ENCODE data around the gene NDST1. TPM values are rescaled to one million over a fixed set of nuclear protein-coding genes. Genes with fewer than 3 reads are reported as not detected.

The NDST1 gene
- total and polyA plus RNA-seq, 2 donors (not counting 3 experiments of a cell fraction or from before 2014, with no cell fraction given), result 38.6 to 102 TPM

- H3K27me3 ChIP-seq (ENCODE audit: control insufficient read depth in 2 of 2, insufficient read depth in 2 of 2, low read length in 2 of 2), result no peaks in the 10 kb centered on the region
- no peak overlapping the region for H3K27ac ChIP-seq (ENCODE audit: insufficient read depth, low read depth, low read length)
- H3K79me2 ChIP-seq (ENCODE audit: control insufficient read depth, insufficient read depth, low read length), result peaks cover 48% of the 10 kb centered on the region
- intact Hi-C loops (cut with micrococcal nuclease), result loop anchor here (1.0 to 2.0 kb wide), 4 partner anchors 11 to 58 kb away; no protein-coding TSS in a partner anchor
- peak overlapping the region; percentile 80 for H3K4me2 ChIP-seq (ENCODE audit: insufficient read depth, low read length)
- FAIRE-seq, result peak; percentile 72
- peak; percentile 20 for TF ChIP-seq POLR2AphosphoS5 (IDR thresholded peaks at IDR 0.05; ENCODE audit: insufficient read depth, low read depth, low read length)
- TF ChIP-seq EZH2 (IDR thresholded peaks at IDR 0.05; ENCODE audit: borderline replicate concordance, low read depth, low read length, severe bottlenecking), result no peak
- H2AFZ ChIP-seq (ENCODE audit: low read depth, low read length), result peak overlapping the region; percentile 34
- peak; percentile 66 for DNase-seq (ENCODE audit: low read depth, low spot score)
- peak overlapping the region; percentile 62 for H3K9ac ChIP-seq (replicated peaks; ENCODE audit: extremely low read depth, insufficient read depth, low read length)
- peak overlapping the region; percentile 60 to 97 (median 88) for H3K4me3 ChIP-seq (replicated peaks in 1 of 3; ENCODE audit: insufficient read depth in 1 of 3, low read depth in 1 of 3, low read length in 3 of 3)
- H3K9me1 ChIP-seq (replicated peaks; ENCODE audit: control insufficient read depth, extremely low read depth, insufficient read depth, low read length), result no peaks in the 10 kb centered on the region
- H3K4me1 ChIP-seq (ENCODE audit: control insufficient read depth, extremely low read depth, insufficient read depth, low read length), result peaks cover 39% of the 10 kb centered on the region
- H3K36me3 ChIP-seq (ENCODE audit: control insufficient read depth in 2 of 2, extremely low read depth in 1 of 2, insufficient read depth in 2 of 2, low read length in 2 of 2), result no peaks in the 10 kb centered on the region
- no TSS peak for BruUV-seq (replicated peaks)
- no peaks in the 10 kb centered on the region for H4K20me1 ChIP-seq (replicated peaks; ENCODE audit: control insufficient read depth, extremely low read depth, insufficient read depth, low read length)
- CTCF ChIA-PET, result interaction anchor here (0.6 to 1.6 kb wide), 12 partner anchors 10 to 58 kb away, joined by 3 to 9 read pairs (median 4); no protein-coding TSS in a partner anchor
- POLR2A ChIA-PET, result interaction anchor here (0.6 to 1.2 kb wide), 3 partner anchors 9 to 36 kb away, joined by 3 read pairs; no protein-coding TSS in a partner anchor
- dilution Hi-C loops (cut with MboI; ENCODE audit: extremely low pct_ligation_motif_present, low sequenced_read_pairs), result no loop called here
- no peaks in the 10 kb centered on the region for H3K9me3 ChIP-seq (replicated peaks; ENCODE audit: control insufficient read depth, insufficient read depth, low read length)
These were observed 21.3 kb upstream of the NDST1 start for GRCh38 chr5:150486402-150487198.

- H3K9ac ChIP-seq (replicated peaks; ENCODE audit: extremely low read depth, insufficient read depth, low read length), result peak overlapping the region; percentile 62
- H3K4me1 ChIP-seq (ENCODE audit: control insufficient read depth, extremely low read depth, insufficient read depth, low read length), result peaks cover 43% of the 10 kb centered on the region
- peaks cover 55% of the 10 kb centered on the region for H3K79me2 ChIP-seq (ENCODE audit: control insufficient read depth, insufficient read depth, low read length)
- H3K27ac ChIP-seq (ENCODE audit: insufficient read depth, low read depth, low read length), result no peak overlapping the region
- H3K4me2 ChIP-seq (ENCODE audit: insufficient read depth, low read length), result peak overlapping the region; percentile 80
- TSS peak; percentile 35 for BruUV-seq (replicated peaks)
- H3K27me3 ChIP-seq (ENCODE audit: control insufficient read depth in 2 of 2, insufficient read depth in 2 of 2, low read length in 2 of 2), result no peaks in the 10 kb centered on the region
- ChIA-PET CTCF (interaction anchor here (0.6 to 2.5 kb wide), 13 partner anchors 9 to 57 kb away, joined by 3 to 9 read pairs (median 4); no protein-coding TSS in a partner anchor), POLR2A (interaction anchor here (0.6 to 1.1 kb wide), 2 partner anchors 10 to 29 kb away, joined by 3 read pairs; no protein-coding TSS in a partner anchor)
- peak; percentile 35 for DNase-seq (ENCODE audit: low read depth, low spot score)
- FAIRE-seq, result peak; percentile 66
- H3K9me3 ChIP-seq (replicated peaks; ENCODE audit: control insufficient read depth, insufficient read depth, low read length), result no peaks in the 10 kb centered on the region
- TF ChIP-seq EZH2 (IDR thresholded peaks at IDR 0.05; ENCODE audit: borderline replicate concordance, low read depth, low read length, severe bottlenecking) (no peak), GATA2 (IDR thresholded peaks at IDR 0.05; ENCODE audit: insufficient read depth, insufficient read length, low read depth, low read length) (no peak), POLR2A (IDR thresholded peaks at IDR 0.05; ENCODE audit: low read depth, low read length) (no peak), CTCF (IDR thresholded peaks at IDR 0.05; ENCODE audit: extremely low read depth in 1 of 2, insufficient read depth in 1 of 2, low read depth in 1 of 2, low read length in 2 of 2) (peak in 1 of 2 donors; percentile 10), MYC (IDR thresholded peaks at IDR 0.05; ENCODE audit: low read depth, low read length) (no peak), FOS (IDR thresholded peaks at IDR 0.05; ENCODE audit: borderline replicate concordance, insufficient read depth, low read length) (no peak)
- no peak overlapping the region for H2AFZ ChIP-seq (ENCODE audit: low read depth, low read length)
- peak overlapping the region; percentile 60 to 97 (median 88) for H3K4me3 ChIP-seq (replicated peaks in 1 of 3; ENCODE audit: insufficient read depth in 1 of 3, low read depth in 1 of 3, low read length in 3 of 3)
- no peaks in the 10 kb centered on the region for H4K20me1 ChIP-seq (replicated peaks; ENCODE audit: control insufficient read depth, extremely low read depth, insufficient read depth, low read length)
- dilution Hi-C loops (cut with MboI; ENCODE audit: extremely low pct_ligation_motif_present, low sequenced_read_pairs) (no loop called here), intact Hi-C loops (cut with micrococcal nuclease) (loop anchor here (1.0 to 2.0 kb wide), 5 partner anchors 10 to 57 kb away; no protein-coding TSS in a partner anchor)
- no peaks in the 10 kb centered on the region for H3K36me3 ChIP-seq (ENCODE audit: control insufficient read depth in 2 of 2, extremely low read depth in 1 of 2, insufficient read depth in 2 of 2, low read length in 2 of 2)
- no peaks in the 10 kb centered on the region for H3K9me1 ChIP-seq (replicated peaks; ENCODE audit: control insufficient read depth, extremely low read depth, insufficient read depth, low read length)
These were observed 20.5 kb upstream of the NDST1 start for GRCh38 chr5:150487199-150488061.

All from endothelial cell of umbilical vein (primary cell).